HG03565 (cell line): ENCODE results near the gene FTH1.
"Not testable (repeated sequence)": the region's sequence is repeated elsewhere in the genome, so short reads cannot be mapped to it uniquely, and the experiment has no call there.

ENCODE experiments used
- ATAC-seq: cut with Tn5 transposase; IDR thresholded peaks from one replicate; pipeline ENCODE4 v1.9.1; 2021; ENCODE audit warnings: mild to moderate bottlenecking, moderate library complexity; ENCODE audit not compliant: unreplicated experiment

Gene FTH1

GRCh38 chr11:61978703-61979661 is 11.5 kb upstream of the FTH1 start:
- no peak for ATAC-seq

GRCh38 chr11:61976813-61977475 is 9.5 kb upstream of the FTH1 start:
- no peak for ATAC-seq

GRCh38 chr11:61976420-61976800 is 9.0 kb upstream of the FTH1 start:
- ATAC-seq = no peak

GRCh38 chr11:61975638-61976419 is 8.4 kb upstream of the FTH1 start:
- ATAC-seq = no peak

GRCh38 chr11:61974766-61975631 is 7.6 kb upstream of the FTH1 start:
- ATAC-seq = no peak

- no peak for ATAC-seq
These were observed 6.2 kb upstream of the FTH1 start for GRCh38 chr11:61973476-61974162.

GRCh38 chr11:61972672-61973475 is 5.4 kb upstream of the FTH1 start:
- no peak for ATAC-seq

GRCh38 chr11:61972112-61972671 is 4.8 kb upstream of the FTH1 start:
- no peak for ATAC-seq

GRCh38 chr11:61971248-61972111 is 4.0 kb upstream of the FTH1 start:
- no peak for ATAC-seq

GRCh38 chr11:61969838-61970662 is 2.6 kb upstream of the FTH1 start:
- no peak for ATAC-seq

- ATAC-seq = no peak
These were observed 1.9 kb upstream of the FTH1 start for GRCh38 chr11:61969391-61969758.

- no peak for ATAC-seq
These were observed 1.4 kb upstream of the FTH1 start for GRCh38 chr11:61968758-61969390.

- no peak for ATAC-seq
These were observed 707 bp upstream of the FTH1 start for GRCh38 chr11:61967924-61968757.

GRCh38 chr11:61966734-61967115 is 709 bp downstream of the FTH1 start:
- ATAC-seq = no peak

GRCh38 chr11:61964666-61965271 is 2.7 kb downstream of the FTH1 start:
- ATAC-seq = not testable (repeated sequence)
